H1 (cell line): Measurements from ENCODE around the gene TRPV4. TPM values are rescaled to one million over a fixed set of nuclear protein-coding genes. Genes with fewer than 3 reads are reported as not detected.
A peak's percentile ranks its signal among the peaks of the same experiment; 100 is the strongest.

Source experiments
- CTCF ChIA-PET: fragments of 300-600 bp; sonication (Branson Sonifier 250); formaldehyde crosslinking; loops from one replicate; lab custom pipeline; 2021; ENCODE audit not compliant: partially characterized antibody; lab: Charles Lee
- POLR2A ChIA-PET: fragments of 300-600 bp; sonication (Branson Sonifier 250); formaldehyde crosslinking; loops from one replicate; lab custom pipeline; 2021; ENCODE audit warnings: inconsistent platforms; ENCODE audit not compliant: partially characterized antibody; lab: Charles Lee
- DNase-seq, 2 experiments: peaks; one replicate each; pipeline versions ENCODE4 v3.0.0 to v3.0.0-alpha.2; 2010 to 2022; ENCODE audit warnings: low spot score in 2 of 2, low read depth in 1 of 2, mixed read lengths in 1 of 2
- FAIRE-seq: peaks from 2 replicates; lab custom pipeline; 2011; peaks lifted over from hg19 to GRCh38; lab: Jason Lieb, UNC
- H2AFZ ChIP-seq: 2 replicates; pipeline ENCODE4 v1.8.1; 2012; ENCODE audit warnings: low read length, inconsistent platforms
- H2AK5ac ChIP-seq: 2 replicates; pipeline ENCODE4 v1.6.1; 2013; ENCODE audit warnings: low read depth, low read length
- H2BK120ac ChIP-seq: replicated peaks from 2 replicates; pipeline ENCODE3; 2013; ENCODE audit warnings: low read depth, low read length, inconsistent platforms
- H2BK12ac ChIP-seq: 2 replicates; pipeline ENCODE4 v1.6.1; 2013; ENCODE audit warnings: low read depth, low read length
- H2BK15ac ChIP-seq: 2 replicates; pipeline ENCODE4 v1.6.1; 2013; ENCODE audit warnings: low read length
- H2BK20ac ChIP-seq: 2 replicates; pipeline ENCODE4 v1.6.1; 2013; ENCODE audit warnings: low read length
- H2BK5ac ChIP-seq: 2 replicates; pipeline ENCODE4 v1.6.1; 2013; ENCODE audit warnings: low read depth, low read length
- H3K14ac ChIP-seq: 2 replicates; pipeline ENCODE4 v1.6.1; 2013; ENCODE audit warnings: inconsistent platforms; ENCODE audit not compliant: insufficient read length
- H3K18ac ChIP-seq: 2 replicates; pipeline ENCODE4 v1.6.1; 2013; ENCODE audit warnings: low read length; ENCODE audit errors: extremely low read depth
- H3K23ac ChIP-seq: 2 replicates; pipeline ENCODE4 v1.6.1; 2013; ENCODE audit warnings: inconsistent platforms; ENCODE audit not compliant: insufficient read length
- H3K23me2 ChIP-seq: 2 replicates; pipeline ENCODE4 v1.6.1; 2013; ENCODE audit warnings: low read depth, low read length
- H3K27ac ChIP-seq: 2 replicates; pipeline ENCODE4 v1.6.1; 2011; ENCODE audit warnings: low read depth, low read length, inconsistent platforms
- H3K27me3 ChIP-seq, 4 experiments: replicated peaks in 1 of 4; 1 replicate in 1 of 4; 2 replicates in 3 of 4; pipeline versions ENCODE4 v1.6.1 to v1.8.1; 2011 to 2013; ENCODE audit warnings: low read length in 3 of 4, mild to moderate bottlenecking in 3 of 4, inconsistent platforms in 2 of 4, mixed read lengths in 2 of 4, moderate library complexity in 1 of 4; ENCODE audit not compliant: control insufficient read depth in 3 of 4, insufficient read depth in 3 of 4; ENCODE audit errors: extremely low read depth in 1 of 4
- H3K36me3 ChIP-seq, 4 experiments: 2 replicates each; pipeline versions ENCODE4 v1.6.1 to v1.8.1; 2011 to 2013; ENCODE audit warnings: mild to moderate bottlenecking in 4 of 4, low read length in 3 of 4, moderate library complexity in 2 of 4, control low read depth in 1 of 4, inconsistent platforms in 1 of 4; ENCODE audit not compliant: insufficient read depth in 4 of 4, control insufficient read depth in 2 of 4
- H3K4ac ChIP-seq: replicated peaks from 2 replicates; pipeline ENCODE3; 2013; ENCODE audit warnings: low read length, low read depth, mixed read lengths, inconsistent platforms; ENCODE audit not compliant: insufficient read length
- H3K4me1 ChIP-seq, 4 experiments: replicated peaks in 1 of 4; 1 replicate in 1 of 4; 2 replicates in 3 of 4; pipeline versions ENCODE4 v1.6.1 to v1.8.1; 2011 to 2013; ENCODE audit warnings: low read length in 3 of 4, inconsistent platforms in 2 of 4, mixed read lengths in 1 of 4; ENCODE audit not compliant: insufficient read depth in 4 of 4, control insufficient read depth in 3 of 4
- H3K4me2 ChIP-seq, 2 experiments: 2 replicates each; pipeline versions ENCODE4 v1.6.1 to v1.8.1; 2011 to 2013; ENCODE audit warnings: low read depth in 2 of 2, low read length in 2 of 2, control low read depth in 1 of 2, inconsistent platforms in 1 of 2, mild to moderate bottlenecking in 1 of 2; ENCODE audit not compliant: insufficient read depth in 1 of 2
- H3K4me3 ChIP-seq, 4 experiments: fragments of 200-600, 300-600 bp in 1 of 4; sonication (generic), shearing (Covaris generic), sonication (Bioruptor Twin) in 1 of 4; 2 replicates each; pipeline versions ENCODE4 v1.5.1 to v1.8.1; 2011 to 2016; ENCODE audit warnings: low read length in 4 of 4, low read depth in 3 of 4, control low read depth in 2 of 4, inconsistent platforms in 2 of 4, mild to moderate bottlenecking in 2 of 4, mixed read lengths in 1 of 4, moderate library complexity in 1 of 4; ENCODE audit not compliant: insufficient read depth in 2 of 4; ENCODE audit errors: extremely low read depth in 1 of 4
- H3K56ac ChIP-seq: replicated peaks from 2 replicates; pipeline ENCODE3; 2013; ENCODE audit warnings: low read depth, mild to moderate bottlenecking, mixed read lengths, low read length, inconsistent platforms; ENCODE audit not compliant: insufficient read length
- H3K79me1 ChIP-seq: 2 replicates; pipeline ENCODE4 v1.6.1; 2013; ENCODE audit warnings: low read depth, low read length, control low read depth
- H3K79me2 ChIP-seq, 2 experiments: 2 replicates each; pipeline versions ENCODE4 v1.6.1 to v1.8.1; 2012 to 2013; ENCODE audit warnings: low read length in 2 of 2, mild to moderate bottlenecking in 2 of 2, inconsistent platforms in 1 of 2; ENCODE audit not compliant: insufficient read depth in 2 of 2, control insufficient read depth in 1 of 2
- H3K9ac ChIP-seq, 4 experiments: replicated peaks in 1 of 4; 1 replicate in 1 of 4; 2 replicates in 3 of 4; pipeline versions ENCODE4 v1.6.1 to v1.8.1; 2011 to 2013; ENCODE audit warnings: low read depth in 3 of 4, low read length in 3 of 4, control low read depth in 2 of 4, mild to moderate bottlenecking in 2 of 4, moderate library complexity in 2 of 4, inconsistent platforms in 1 of 4; ENCODE audit errors: extremely low read depth in 1 of 4
- H3K9me3 ChIP-seq, 2 experiments: 2 replicates each; pipeline versions ENCODE4 v1.6.1 to v1.8.1; 2012 to 2013; ENCODE audit warnings: mild to moderate bottlenecking in 2 of 2, moderate library complexity in 2 of 2, control low read depth in 1 of 2, inconsistent platforms in 1 of 2, low read depth in 1 of 2, low read length in 1 of 2, mixed read lengths in 1 of 2; ENCODE audit not compliant: insufficient read depth in 2 of 2
- H4K20me1 ChIP-seq, 2 experiments: replicated peaks in 1 of 2; 2 replicates each; pipeline versions ENCODE3 to v1.8.1; 2011 to 2013; ENCODE audit warnings: inconsistent platforms in 2 of 2, low read length in 2 of 2, mild to moderate bottlenecking in 1 of 2; ENCODE audit not compliant: insufficient read depth in 2 of 2, control insufficient read depth in 1 of 2
- H4K5ac ChIP-seq: 2 replicates; pipeline ENCODE4 v1.6.1; 2013; ENCODE audit warnings: low read length, low read depth, mixed read lengths, inconsistent platforms; ENCODE audit not compliant: insufficient read length
- H4K8ac ChIP-seq: 2 replicates; pipeline ENCODE4 v1.8.0; 2013; ENCODE audit warnings: mild to moderate bottlenecking, moderate library complexity, low read length, inconsistent platforms; ENCODE audit not compliant: insufficient read depth; ENCODE audit errors: extremely low read depth
- H4K91ac ChIP-seq: replicated peaks from 2 replicates; pipeline ENCODE3; 2013; ENCODE audit warnings: low read length, mixed read lengths, inconsistent platforms; ENCODE audit not compliant: insufficient read length
- BCL11A ChIP-seq, 2 experiments: IDR thresholded peaks; one replicate each; pipeline ENCODE4 v1.6.1; 2011; ENCODE audit warnings: low read depth in 2 of 2, low read length in 2 of 2, mild to moderate bottlenecking in 2 of 2
- CBX8 ChIP-seq: fragments of 300-800, 300-1000 bp; sonication (generic); IDR thresholded peaks from 2 replicates; pipeline ENCODE4 v1.7.1; 2016; ENCODE audit warnings: low read depth, low read length, borderline replicate concordance
- FOSL1 ChIP-seq: IDR thresholded peaks from 2 replicates; pipeline ENCODE4 v1.6.1; 2011; ENCODE audit warnings: mild to moderate bottlenecking, low read depth, low read length, moderate library complexity; ENCODE audit not compliant: insufficient read depth
- JUN ChIP-seq: IDR thresholded peaks from 2 replicates; pipeline ENCODE4 v1.6.1; 2011; ENCODE audit warnings: low read depth, mild to moderate bottlenecking, improper control_type of control experiment, low read length
- JUND ChIP-seq: IDR thresholded peaks from 2 replicates; pipeline ENCODE4 v1.6.1; 2011; ENCODE audit warnings: mild to moderate bottlenecking, improper control_type of control experiment, low read length
- NANOG ChIP-seq: IDR thresholded peaks from 2 replicates; pipeline ENCODE4 v1.6.1; 2011; ENCODE audit warnings: low read length, low read depth, mild to moderate bottlenecking, inconsistent platforms; ENCODE audit not compliant: insufficient read depth, poor library complexity, severe bottlenecking
- NRF1 ChIP-seq: IDR thresholded peaks from 2 replicates; pipeline ENCODE4 v1.6.1; 2011; ENCODE audit warnings: mild to moderate bottlenecking, low read depth, low read length, improper control_type of control experiment
- SIRT6 ChIP-seq: IDR thresholded peaks from one replicate; pipeline ENCODE4 v1.7.1; 2012; ENCODE audit warnings: low read length, inconsistent platforms
- SIX5 ChIP-seq: IDR thresholded peaks from 2 replicates; pipeline ENCODE4 v1.6.1; 2011; ENCODE audit warnings: mild to moderate bottlenecking, low read depth, low read length
- SP1 ChIP-seq: IDR thresholded peaks from 2 replicates; pipeline ENCODE4 v1.6.1; 2011; ENCODE audit warnings: low read depth, low read length
- SP4 ChIP-seq: IDR thresholded peaks from 2 replicates; pipeline ENCODE4 v1.6.1; 2012; ENCODE audit warnings: low read length, inconsistent platforms
- TAF7 ChIP-seq: optimal IDR thresholded peaks from 2 replicates; pipeline ENCODE3; 2011; ENCODE audit warnings: low read depth, mild to moderate bottlenecking, inconsistent platforms, low read length, moderate library complexity, borderline replicate concordance
- TCF12 ChIP-seq: IDR thresholded peaks from 2 replicates; pipeline ENCODE4 v1.6.1; 2011; ENCODE audit warnings: low read depth, mild to moderate bottlenecking, low read length
- YY1 ChIP-seq: IDR thresholded peaks from 2 replicates; pipeline ENCODE4 v1.6.1; 2011; ENCODE audit warnings: low read depth, mild to moderate bottlenecking, low read length
- WGBS, 2 experiments: shearing (Covaris generic) in 1 of 2; methylation state at CpG; one replicate each; pipeline versions ENCODE4 v1.1.6 to v1.1.7; 2013 to 2015; ENCODE audit warnings: low lambda C conversion rate in 2 of 2, mixed read lengths in 2 of 2, inconsistent platforms in 1 of 2, low coverage in 1 of 2, missing lambda C conversion rate in 1 of 2; ENCODE audit not compliant: insufficient replicate concordance in 2 of 2, insufficient coverage in 1 of 2, insufficient read length in 1 of 2; ENCODE audit errors: extremely low coverage in 1 of 2, missing lambda C conversion rate in 1 of 2; 5-methylcytosine and 5-hydroxymethylcytosine counted together
- polyA plus RNA-seq, 7 experiments: library from polyadenylated mRNA; depleted of rRNA in 3 of 7; stranded (reverse) in 5 of 7; unstranded in 2 of 7; fragments of >200 nt in 5 of 7; fragments of 200-250 nt in 2 of 7; gene quantifications; 1 replicate in 5 of 7; 2 replicates in 1 of 7; 4 replicates in 1 of 7; pipeline versions ENCODE4 v1.2.1 to v1.2.3, GENCODE V29; 2011 to 2013; ENCODE audit warnings: missing spikeins in 2 of 7, mixed read lengths in 2 of 7
- total RNA-seq: library from RNA; stranded (reverse); fragmentation: NEBNext Ultra II Directional; extraction: Animal tissue kit (Norgen Biotek cat#: 25700); gene quantifications from 2 replicates; pipeline ENCODE4 v1.2.1, GENCODE V29; 2021

The TRPV4 gene
- total and polyA plus RNA-seq, 2 of the 8 experiments (the other 6 are each of a cell fraction or from before 2014, with no cell fraction given), result 2.1 to 6.2 TPM

DNA sequence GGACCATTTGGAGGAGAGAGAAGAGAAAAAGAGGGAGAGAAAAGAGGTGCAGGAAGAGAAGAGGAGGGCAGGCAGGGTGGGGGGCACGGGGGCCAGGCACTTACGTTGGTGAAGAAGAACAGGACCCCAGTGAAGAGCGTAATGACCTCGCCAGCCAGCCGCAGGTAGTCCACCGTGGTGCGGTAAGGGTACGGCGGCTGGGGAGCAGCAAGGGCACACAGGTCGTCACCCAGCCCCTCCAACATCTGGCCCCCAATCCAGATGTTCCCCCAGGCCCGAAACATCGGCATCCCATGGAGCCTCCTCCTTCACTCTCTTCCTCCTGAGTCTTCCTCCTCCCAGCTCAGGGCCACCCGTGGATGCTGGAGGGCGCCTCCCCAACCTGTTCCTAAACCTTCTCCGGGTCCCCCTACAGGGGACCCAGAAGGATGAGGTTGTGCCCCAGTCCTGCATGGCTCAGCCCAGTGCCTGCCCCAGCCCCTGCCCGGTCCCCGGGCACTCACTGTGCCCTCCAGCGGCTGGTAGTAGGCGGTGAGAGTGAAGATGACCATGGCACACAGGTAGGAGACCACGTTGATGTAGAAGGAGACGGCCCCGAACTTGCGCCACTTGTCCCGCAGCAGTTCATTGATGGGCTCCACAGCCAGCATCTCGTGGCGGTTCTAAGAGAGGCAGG lies 39.2 kb downstream of the TRPV4 start:
- no peak overlapping the region for H3K4ac ChIP-seq
- H3K27me3 ChIP-seq, result no peaks in the 10 kb centered on the region
- H2AK5ac ChIP-seq, result no peak overlapping the region
- no peaks in the 10 kb centered on the region for H4K20me1 ChIP-seq
- no peak overlapping the region for H3K27ac ChIP-seq
- H3K4me1 ChIP-seq, result no peaks in the 10 kb centered on the region; a peak in 1 of 7 replicates
- DNase-seq, result no peak
- H2BK20ac ChIP-seq, result no peak overlapping the region
- no peak for TF ChIP-seq TCF12
- no peak for TF ChIP-seq SP1
- TF ChIP-seq FOSL1, result no peak
- no peak for TF ChIP-seq JUN
- TF ChIP-seq YY1, result no peak
- TF ChIP-seq TAF7, result no peak
- no peak for TF ChIP-seq NRF1
- no peak for TF ChIP-seq SP4
- no peak for TF ChIP-seq SIX5
- TF ChIP-seq NANOG, result no peak
- no peak for TF ChIP-seq JUND
- TF ChIP-seq CBX8, result no peak
- TF ChIP-seq BCL11A (IDR thresholded peaks at IDR 0.05; ENCODE audit: low read depth in 2 of 2, low read length in 2 of 2), result no peak
- TF ChIP-seq SIRT6, result no peak
- no peak for FAIRE-seq
- H3K23ac ChIP-seq, result no peak overlapping the region
- no peak overlapping the region for H2BK5ac ChIP-seq
- H2BK120ac ChIP-seq, result no peak overlapping the region
- H2BK15ac ChIP-seq, result no peak overlapping the region
- H4K5ac ChIP-seq, result no peak overlapping the region
- no peak overlapping the region for H3K18ac ChIP-seq
- no peak overlapping the region for H3K9ac ChIP-seq
- ChIA-PET POLR2A (no interaction called here), CTCF (interaction anchor here (0.7 to 8.1 kb wide), 4 partner anchors 11 to 211 kb away, joined by 3 to 62 read pairs (median 4); no protein-coding TSS in a partner anchor)
- H3K23me2 ChIP-seq, result no peaks in the 10 kb centered on the region
- H3K79me2 ChIP-seq, result no peaks in the 10 kb centered on the region
- no peaks in the 10 kb centered on the region for H3K36me3 ChIP-seq
- no peak overlapping the region for H2BK12ac ChIP-seq
- H4K91ac ChIP-seq, result no peak overlapping the region
- H3K4me2 ChIP-seq, result no peak overlapping the region
- no peaks in the 10 kb centered on the region for H3K9me3 ChIP-seq
- H3K79me1 ChIP-seq, result no peaks in the 10 kb centered on the region
- H3K4me3 ChIP-seq, result no peak overlapping the region
- H3K56ac ChIP-seq, result no peak overlapping the region
- H3K14ac ChIP-seq, result no peak overlapping the region
- 88% methylated on average over 24 of the region's 26 CpGs; no CpG with 5 or more reads in 1 of the 2 experiments for WGBS, 2 experiments
- H4K8ac ChIP-seq, result peak overlapping the region; percentile 57; the same call in 1 of the 2 replicates
- H2AFZ ChIP-seq, result no peak overlapping the region
